HG03280 (cell line): ENCODE results near the gene UVSSA.

ENCODE experiments used
- ATAC-seq: cut with Tn5 transposase; IDR thresholded peaks from one replicate; pipeline ENCODE4 v1.9.1; 2021; ENCODE audit warnings: mild to moderate bottlenecking, moderate library complexity; ENCODE audit not compliant: unreplicated experiment

The UVSSA gene

DNA sequence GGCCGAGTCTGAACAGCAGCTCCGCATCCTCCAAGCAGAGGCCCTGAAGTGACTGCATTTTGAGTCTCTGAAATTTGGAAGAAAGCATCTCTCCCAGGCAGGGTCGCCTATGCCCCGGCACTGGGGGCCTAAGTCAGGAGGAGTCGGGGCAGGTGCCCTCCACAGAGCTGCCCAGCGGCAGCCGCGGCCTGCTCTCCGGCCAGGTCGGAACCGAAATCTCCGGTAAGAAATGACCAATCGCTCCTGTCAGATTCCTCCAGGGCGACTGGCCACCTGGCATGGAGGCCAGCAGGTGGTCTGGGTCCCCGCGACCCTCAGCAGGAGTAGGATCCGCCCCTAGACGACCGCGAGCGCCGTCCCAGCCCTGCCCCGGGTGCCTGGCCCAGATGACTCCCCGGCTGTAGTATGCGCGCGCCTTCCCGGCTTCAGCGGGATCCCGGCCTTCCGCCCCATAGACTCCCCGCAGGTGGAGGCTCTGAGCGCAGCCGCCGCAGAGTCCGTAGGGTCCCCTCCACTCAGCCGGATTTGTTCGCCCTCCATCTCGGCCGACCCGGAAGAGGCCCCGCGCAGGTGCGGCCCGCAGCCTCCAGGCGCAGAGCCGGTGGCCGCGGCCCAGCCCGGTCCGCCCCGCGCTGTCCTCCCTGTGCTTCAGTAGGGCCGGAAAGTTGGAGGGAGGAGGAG is 57.7 kb downstream of the UVSSA start:
- no peak for ATAC-seq

DNA sequence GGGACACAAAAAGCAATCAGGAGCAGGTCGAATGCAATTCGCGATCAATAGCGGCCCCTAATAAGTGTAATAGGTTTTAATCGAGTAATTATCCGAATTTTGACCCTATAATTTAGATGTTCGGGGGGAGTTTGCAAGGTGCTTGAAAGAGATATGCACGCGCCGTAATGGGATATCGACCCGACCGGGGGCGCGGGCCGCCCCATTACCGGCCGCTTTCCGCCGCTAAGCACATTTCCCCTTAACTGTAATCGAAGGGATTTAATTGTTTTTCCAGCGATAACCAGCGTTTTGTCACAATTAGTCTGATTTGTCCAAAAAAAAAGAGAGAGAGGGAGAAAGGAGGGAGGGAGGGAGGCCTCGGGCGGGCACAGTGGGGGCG is 58.2 kb downstream of the UVSSA start:
- ATAC-seq: no peak

DNA sequence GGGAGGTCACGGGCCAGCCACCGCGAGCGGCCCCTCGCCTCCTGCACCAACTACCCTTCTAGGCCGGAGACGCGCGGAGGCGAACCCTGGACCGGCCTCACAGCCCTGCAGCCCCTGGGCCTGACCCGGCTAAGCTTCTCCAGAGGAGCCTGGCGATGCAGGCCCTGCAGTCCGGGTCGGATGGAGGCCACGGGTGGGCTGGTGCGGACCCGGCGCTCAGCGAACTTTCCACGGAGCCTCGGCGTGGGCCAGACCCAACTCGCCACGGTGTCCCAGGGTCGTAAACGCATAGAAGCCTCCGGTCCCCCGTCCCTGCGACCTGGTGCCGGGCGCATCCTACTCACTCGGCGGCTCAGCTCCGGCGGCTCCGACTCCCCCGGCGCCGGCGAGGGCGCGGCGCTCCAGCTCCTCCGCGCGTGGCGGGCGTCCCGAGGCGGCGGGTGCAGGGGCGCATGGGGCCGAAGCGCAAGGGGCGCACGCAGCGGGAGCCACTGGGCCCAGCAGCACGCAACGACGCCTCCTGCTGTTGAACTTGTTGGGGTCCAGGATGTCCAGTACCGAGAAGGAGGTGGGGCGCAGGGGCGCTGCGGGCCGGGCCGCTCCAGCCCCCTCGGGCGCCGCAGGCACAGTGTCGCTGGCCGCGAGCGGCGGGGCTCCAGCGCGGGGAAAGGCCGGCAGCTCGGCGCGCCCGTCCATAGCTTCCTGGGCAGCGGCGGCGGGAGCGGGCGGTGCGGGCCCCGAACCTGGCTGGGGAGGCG is 58.8 kb downstream of the UVSSA start:
- no peak for ATAC-seq

DNA sequence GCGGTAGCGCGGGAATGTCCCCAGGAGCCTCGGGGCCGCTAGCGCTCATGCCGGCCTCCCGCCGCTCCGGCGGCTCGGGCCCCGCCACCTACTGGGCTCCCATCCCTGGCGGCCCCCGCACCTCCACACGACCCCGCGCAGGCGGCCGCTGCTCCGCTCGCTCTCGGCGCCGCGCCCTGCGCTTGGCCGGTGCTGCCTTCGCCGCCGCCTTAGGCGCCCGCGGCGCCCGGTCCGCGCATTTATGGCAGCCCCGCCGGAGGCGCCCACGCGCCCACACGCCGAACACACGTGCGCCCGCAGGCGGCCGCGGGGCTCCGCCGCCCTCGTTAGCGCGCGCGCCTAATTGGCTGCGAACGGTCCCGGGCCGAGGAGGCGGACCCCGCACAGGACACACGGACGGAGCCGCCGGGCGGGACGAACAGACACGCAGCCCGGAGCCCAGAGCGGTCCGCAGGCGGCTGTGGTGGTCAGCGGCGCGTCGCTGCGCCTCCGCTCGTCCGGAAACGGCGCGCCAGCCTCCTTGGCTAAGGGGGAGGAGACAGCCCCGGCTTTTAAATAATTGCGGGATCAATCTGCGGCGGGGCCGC is 59.5 kb downstream of the UVSSA start, which contains the start of gene NKX1-1:
Gene NKX1-1 (minus strand): TSS at position 49 of the 587 bp plus-strand sequence. CDS start 0 bp downstream, at position 49.
- no peak for ATAC-seq

DNA sequence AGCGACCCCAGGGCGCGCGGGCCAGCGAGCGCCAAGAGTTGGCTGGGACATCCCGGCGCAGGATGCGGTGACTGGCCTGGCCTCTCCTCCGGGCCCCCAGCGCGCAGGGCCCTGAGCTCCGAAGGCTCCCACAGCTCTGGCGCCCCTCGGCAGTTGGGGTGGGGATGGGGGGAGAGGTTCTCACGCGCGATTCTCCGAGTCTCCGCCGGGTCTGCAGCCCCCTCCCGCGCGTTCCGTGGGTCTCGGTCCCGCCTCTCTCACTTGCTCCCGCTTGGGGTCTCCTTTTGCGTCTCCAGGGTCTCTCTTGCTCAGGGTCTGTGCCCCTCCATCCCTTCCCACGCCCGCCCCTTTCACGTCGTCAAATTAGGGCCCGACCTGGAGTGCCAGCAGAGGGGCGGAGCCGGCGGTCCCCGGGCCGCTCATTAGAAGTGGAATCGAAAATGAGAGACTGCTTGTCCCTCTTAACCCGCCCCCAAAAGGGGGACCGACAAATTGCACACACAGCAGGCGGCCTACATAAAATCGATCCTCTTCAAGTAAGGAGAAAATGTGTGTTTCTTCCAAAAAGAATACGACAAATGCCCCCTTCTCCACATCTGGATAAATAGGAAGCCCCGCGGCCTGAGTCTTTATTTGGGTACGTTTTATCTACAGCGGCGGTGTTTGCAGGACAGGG is 60.1 kb downstream of the UVSSA start:
- no peak for ATAC-seq

DNA sequence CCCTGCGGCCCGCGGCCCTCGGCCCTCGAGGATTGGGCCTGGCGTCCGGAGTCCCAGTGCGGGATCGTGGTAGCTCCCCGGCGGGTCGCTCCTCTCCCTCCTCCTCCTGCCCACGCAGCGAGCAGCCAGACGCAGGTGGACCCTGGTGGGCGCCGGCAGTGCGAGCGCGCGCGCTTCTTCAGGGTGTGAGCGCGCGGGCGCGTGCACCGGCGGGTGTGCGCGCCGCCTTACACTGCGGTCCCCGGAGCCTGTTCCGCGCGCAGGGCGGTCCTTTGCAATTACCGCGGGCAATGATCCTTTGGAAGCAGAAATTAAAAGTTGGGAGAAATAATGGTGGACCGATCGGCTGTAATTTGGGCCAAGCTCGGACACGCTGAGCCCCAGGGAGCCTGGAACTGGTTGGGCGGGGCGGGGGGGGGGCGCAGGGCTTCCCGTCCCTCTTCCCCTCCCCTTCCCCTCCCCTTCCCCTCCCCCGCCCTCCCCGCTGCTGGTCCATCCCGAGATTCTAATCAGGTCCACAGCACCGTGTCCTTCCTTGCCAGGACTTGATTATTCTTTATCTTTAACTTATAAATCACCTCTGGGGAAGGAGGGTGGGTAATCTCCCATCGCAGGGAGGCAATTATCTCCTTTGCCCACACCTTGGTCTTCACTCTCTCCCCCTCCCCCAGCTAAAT is 60.8 kb downstream of the UVSSA start:
- ATAC-seq: no peak

DNA sequence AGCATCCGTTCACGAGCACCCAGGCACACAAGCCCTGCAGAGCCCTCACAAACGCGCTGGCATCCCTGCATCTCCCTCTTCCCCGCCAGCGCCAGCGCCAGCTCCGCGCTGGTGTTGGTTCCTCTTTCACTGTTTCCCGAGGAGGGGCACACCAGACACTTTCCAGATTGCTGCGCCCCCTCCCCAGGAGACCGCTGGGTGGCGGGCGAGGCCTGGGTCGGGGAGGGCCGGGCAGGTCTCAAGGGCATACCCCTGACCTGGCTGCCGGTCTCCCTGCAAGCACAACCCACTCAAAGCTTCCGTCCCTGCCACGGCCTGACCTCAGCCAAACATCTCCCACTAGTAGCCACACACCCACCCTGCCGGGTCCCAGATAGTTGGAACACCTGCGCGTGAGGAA is 61.4 kb downstream of the UVSSA start:
- ATAC-seq: no peak

DNA sequence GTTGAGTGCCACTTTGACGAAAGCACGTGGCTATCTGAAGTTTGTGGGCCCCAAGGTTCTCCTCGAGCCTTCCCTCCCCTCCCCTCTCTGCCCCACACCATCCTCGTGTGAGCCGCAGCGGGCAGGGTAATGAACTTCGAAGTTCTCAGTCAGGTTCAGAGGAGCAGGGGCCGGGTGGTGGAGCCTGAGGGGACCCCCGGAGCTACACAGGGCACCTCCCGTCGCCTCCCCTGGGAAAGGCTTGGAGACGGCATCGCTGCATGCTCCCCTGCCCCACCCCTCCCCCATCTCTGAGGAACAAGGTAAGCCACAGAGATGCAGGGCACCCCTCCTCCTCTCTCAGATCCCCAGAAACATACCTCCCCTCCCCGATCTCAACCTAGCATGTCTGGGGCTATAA is 62.1 kb downstream of the UVSSA start:
- ATAC-seq: no peak

DNA sequence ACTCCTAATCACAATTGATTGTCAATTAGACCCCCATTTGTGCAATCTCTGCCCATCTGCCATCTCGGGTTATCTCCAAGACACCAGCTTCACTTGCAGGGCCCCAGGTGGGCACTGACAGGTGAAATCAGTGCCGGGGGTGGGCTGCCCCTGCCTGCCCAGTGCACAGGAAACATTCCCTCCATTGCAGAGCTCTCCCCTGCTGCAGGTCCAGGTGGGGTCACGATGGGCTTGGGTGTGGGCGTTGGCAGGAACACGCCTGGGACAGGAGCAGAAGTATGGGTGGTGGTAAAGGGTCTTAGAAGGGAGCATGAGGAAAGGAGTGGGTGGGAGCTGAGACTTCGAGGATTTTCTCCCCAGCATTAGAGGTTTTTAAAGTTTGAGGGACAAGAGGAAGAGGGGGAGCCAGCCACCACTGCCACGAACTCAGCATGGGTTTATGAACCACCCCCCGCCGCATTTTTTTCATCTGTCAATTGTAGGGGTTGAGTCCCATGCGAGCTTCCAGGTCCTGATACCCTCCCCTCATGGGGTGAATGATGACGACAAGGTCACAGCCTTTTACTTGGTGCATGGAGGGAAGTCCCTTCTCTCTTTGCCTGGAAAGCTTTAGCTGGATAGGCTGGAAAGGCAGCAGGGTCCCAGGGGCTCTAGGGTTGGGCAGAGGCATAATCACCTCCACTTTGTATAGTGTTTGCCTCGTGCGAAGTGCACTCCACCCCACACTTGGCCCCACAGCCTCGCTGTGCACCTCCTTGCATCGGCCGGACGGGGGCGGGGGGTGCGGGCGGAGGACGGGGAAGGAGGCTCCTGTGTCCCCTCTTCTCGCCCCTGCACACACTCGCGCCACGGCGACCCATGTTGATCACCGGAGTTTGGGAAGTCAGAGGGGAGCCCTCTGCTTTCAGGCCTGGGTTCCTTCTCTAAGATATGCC is 62.8 kb downstream of the UVSSA start:
- ATAC-seq: no peak

DNA sequence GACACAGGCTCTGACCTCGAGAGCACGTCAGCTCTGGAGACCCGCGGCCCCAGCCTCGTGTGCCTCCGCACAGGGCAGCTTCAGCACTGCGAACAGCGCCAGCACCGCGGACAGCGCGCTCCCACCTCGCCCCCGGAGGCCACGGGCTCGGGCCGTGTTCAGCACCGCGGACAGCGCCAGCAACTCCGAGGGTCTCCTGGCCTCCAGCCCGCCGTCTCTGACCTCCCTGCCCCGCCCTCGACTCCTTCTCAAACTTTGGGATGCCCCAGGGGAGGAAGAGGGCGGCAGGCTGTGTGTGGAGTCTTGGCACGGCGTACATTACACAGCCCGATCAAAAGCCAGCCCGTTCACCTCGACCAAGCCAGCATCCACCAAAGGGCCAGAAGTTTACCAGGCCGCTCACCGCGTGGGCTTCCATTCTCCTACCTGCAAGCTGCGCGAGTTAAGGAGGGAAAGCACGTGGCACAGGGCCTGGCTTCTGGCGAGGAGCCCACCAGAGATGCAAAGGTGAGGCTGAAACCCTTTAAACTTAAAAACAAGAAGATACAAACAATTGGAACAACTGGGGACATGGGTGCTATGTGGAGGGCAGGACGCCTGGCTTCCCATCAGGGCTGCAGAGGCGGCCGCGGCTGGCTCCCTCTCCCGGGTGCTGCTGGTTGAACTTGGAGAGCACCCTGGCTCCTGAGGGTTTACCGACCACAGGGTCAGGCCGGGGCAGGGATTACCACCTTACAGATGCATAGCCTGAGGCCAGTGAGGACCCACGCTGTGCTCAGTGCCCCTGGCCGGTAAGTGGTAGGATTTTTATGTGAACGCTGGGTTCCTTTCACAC is 63.7 kb downstream of the UVSSA start:
- no peak for ATAC-seq

DNA sequence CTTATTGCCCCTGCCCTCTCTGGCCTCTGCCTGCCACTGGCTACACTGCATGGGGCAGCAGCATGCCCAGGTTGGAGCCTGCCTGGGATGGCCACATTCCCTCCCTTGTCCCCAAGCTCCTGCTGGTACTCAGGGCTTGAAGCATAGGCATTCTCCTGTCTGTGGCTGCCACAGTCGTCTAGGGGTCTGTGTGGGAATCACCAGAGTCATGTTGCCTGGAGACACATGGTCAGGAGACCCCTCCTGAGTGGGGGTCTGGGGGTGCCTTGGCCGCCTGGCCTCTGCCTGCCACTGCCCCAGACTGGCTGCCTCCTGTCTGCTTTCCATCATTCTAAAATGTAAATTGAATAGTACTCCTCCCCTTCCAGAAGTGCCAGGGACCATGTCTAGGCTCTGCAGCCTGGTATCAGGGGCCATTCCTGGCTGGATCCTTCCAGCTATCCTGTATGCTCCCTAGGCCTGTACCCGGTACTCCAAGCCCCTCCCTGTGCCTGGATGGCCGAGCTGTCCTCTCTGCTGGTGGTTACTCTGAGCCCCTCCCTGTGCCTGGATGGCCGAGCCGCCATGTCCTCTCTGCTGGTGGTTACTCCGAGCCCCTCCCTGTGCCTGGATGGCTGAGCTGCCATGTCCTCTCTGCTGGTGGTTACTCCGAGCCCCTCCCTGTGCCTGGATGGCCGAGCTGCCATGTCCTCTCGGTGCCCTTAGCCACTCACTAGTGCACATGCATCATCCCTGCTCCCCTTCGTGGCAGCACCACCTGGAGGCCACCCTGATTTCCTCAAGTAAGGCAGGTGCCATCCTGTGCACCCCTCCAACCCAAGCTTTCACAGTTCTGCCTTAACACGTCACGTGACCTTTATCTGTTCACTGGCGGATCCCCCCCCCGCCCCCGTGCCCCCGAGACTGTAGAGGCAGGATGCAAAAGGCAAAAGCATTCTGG is 64.7 kb downstream of the UVSSA start:
- no peak for ATAC-seq

DNA sequence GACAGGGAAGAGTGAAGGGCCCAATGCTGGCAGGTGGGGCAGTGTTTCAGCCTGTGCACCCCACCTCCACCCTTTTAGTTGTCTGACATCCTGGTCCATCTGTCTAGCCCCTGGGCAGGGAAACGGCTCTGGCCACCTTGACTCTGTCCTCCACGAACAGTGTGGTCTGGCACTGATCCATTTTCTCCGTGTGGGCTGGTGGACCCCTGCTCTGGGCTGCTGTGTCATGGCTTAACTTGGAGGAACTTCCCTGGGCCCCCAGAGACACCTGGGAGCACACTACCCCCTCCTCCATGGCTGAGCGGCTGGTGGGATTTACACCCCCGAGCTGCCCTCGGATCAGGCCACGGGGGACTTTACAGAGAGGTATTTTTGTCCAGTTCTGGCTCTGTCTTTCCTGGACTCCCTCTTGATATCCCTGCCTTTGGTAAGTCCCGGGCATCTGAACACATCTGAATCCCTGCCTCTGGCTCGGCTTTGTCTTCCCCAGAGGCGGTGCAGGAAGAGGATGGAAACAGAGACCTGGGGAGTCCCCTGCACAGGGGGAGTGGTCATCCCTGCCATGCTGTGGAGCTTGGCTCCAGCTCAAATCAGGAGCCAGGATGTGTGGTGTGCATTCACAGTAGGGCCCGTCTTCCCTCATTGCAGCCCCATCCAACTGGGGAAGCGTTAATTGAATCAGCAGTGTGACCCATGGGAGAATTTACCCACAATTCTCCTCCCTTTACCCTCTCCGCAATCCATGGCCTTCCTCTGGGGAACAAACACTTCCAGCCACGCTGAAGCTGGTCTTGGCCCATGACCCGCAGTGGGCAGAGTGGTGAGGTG is 65.6 kb downstream of the UVSSA start:
- ATAC-seq: no peak

DNA sequence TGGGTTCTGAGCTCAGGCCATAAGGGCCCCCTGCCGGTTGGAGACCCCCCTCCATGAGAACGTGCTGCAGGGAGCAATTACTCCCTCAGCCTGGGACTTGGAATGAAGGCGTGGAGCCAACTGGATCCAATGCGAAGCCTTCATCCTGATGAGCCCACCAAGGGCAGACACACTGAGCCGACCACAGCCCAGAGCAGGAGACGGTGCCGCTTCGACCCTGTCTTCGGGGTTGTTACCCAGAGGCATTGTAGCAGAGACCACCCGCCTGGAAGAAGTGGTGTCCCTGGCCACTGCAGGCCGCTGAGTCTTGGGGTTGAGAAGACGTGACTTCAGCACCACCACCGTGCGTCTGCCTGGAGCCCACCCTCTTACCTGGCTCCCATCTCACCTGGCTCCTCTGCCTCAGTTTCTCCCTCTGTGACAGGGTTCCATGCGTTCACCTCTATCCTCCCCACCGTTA is 66.2 kb downstream of the UVSSA start:
- no peak for ATAC-seq

DNA sequence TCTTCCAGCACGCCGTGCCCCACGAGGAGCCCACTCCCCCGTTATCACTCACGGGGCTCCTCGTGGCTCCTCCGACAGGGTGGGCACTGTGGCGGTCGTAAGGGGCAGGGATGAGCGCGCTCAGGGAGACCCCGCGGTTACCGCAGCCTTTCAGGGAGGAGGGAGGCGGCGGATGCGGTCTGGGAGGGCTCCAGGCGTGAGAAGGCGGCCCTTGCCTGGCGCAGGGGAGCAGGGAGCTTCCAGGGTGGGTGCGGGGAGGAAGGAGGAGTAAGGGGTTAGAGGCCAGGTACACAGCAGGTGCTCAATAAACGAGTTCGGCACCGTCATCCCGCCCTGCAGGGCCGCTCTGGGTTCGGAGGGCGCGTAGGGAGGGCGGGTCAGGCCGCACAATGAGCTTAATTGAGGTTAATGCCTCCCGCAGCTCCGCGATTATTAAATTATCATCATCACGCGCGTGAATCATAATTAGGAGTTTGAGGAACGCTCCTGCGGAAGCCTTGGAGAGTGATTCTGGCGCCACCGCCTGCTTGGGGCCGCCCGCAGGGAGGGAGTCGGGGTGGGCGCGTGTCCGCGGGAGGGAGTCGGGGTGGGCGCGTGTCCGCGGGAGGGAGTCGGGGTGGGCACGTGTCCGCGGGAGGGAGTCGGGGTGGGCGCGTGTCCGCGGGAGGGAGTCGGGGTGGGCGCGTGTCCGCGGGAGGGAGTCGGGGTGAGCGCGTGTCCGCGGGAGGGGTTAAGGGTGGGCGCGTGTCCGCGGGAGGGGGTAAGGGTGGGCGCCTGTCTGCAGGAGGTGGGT is 66.9 kb downstream of the UVSSA start:
- no peak for ATAC-seq

DNA sequence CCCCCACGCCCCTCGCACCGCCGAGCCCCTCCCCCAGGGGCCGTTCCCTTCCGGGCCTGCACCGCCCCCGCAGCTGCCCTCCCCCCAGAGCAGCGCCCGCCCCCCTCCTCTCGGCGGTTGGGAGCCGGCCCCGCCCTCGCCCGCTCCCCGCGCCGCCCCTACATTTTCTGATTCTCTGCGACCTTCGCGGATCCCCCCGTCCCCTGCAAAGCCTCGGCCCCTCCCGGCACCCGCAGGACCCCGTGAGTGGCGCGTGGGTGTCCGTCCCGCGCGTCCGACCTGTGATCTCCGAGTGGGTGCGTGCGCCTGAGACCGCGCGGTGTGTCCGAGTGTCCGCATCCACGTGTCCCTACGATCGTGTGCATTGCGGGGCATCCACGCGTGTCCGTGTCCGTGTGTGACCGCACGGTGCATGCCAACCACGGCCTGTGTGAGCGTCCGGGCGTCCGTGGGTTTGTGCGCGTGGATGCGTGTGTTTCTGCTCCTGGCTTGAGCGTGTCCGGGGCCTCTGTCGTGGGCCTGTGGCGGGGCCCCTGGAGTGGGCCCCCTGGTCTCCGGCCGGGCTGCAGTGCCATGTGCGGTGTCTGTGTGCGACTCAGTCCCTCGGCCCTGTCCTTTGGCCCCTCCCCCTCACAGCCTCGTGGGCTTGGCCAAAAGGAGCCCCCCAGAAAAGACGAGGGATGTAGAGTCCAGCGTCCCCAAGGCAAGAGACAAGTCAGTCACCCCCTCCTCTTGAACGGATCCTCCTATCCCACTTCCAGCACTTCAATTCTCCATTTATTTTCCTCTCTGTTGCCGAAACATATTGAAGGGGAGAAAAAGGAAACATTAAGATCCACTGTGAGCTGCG is 68.0 kb downstream of the UVSSA start:
- no peak for ATAC-seq

DNA sequence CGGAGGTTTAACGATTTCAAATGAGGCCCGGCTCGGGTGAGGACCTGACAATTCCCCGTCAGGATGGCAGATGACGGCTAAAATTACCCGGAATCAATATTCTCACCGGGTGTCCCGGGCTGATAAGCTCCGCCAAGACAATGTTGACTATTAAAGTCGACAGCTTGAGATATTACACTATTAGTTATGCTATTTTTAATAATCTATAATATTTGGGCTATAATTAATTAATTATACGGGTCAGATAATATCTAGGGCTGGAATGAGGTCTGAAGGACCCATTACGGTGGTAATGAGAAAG is 68.6 kb downstream of the UVSSA start:
- no peak for ATAC-seq
